Measurements from ENCODE around the gene PTK6.

PTK6 gene

DNA sequence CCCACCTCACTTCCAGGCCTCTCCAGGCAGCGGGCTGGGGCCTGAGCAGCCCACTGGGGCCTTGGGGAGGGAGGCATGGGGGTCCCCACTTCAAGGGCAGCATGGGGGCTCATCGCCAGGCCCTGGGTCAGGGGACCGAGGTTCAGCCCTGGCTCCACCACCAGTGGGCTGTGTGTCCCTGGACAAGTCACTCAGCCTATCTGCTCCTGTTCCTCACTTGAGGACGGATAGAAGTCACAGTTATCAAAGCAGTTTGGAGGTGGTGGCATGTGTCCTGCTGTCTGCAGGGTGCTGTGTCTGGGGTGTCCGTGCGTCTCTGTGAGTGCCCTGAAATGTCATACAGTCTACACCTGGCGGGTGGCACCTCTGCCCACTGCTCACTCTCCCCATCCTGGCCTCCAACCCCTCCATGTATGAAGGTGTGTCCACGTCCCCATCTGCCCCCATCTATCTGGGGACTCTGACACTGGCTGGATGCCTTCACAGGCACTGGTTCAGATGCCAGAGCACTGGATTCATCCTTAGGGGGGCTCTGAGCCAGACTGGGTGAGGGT, 41.9 kb downstream of the PTK6 start:
- ATAC-seq = no peak
- no peak overlapping the region for H3K4me3 Mint-ChIP-seq
- peaks cover 13% of the 10 kb centered on the region for H3K4me1 Mint-ChIP-seq
- H3K27ac Mint-ChIP-seq = no peak overlapping the region
- H3K27me3 Mint-ChIP-seq = peaks cover 55% of the 10 kb centered on the region
- H3K36me3 Mint-ChIP-seq = no peaks in the 10 kb centered on the region
- peaks cover 14% of the 10 kb centered on the region for H3K9me3 Mint-ChIP-seq

DNA sequence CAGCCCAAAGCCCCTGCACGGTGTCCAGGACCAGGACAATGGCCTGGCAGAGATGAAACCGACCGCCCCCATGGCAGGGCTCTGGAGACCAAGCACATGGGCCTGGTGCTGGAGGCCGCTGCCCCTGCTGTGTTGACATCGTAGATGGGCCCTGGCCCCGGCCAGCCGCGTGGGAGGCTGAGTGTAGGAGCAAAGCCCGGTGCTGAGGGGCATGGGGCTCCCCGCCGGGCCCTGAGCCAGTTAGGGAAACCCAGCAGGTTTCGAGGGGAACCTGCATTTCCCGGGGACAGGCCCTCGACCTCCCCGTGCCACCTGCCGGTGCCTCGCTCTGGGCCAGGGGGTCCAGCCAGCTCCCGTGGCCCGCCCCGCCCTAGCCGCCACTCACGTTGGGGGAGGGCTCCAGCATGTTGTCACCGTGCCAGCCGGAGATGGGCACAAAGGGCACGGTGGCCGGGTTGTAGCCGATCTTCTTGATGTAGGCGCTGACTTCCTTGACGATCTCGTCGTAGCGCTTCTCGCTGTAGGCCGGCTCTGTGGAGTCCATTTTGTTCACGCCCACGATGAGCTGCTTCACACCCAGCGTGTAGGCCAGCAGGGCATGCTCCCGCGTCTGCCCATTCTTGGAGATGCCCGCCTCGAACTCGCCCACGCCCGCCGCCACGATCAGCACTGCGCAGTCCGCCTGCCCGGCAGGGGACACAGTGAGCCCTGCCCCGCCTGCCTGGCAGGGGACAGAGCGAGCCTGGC, 42.6 kb downstream of the PTK6 start:
- H3K27ac Mint-ChIP-seq = no peak overlapping the region
- no peaks in the 10 kb centered on the region for H3K36me3 Mint-ChIP-seq
- H3K4me3 Mint-ChIP-seq = no peak overlapping the region
- peaks cover 13% of the 10 kb centered on the region for H3K4me1 Mint-ChIP-seq
- peaks cover 14% of the 10 kb centered on the region for H3K9me3 Mint-ChIP-seq
- H3K27me3 Mint-ChIP-seq = peaks cover 62% of the 10 kb centered on the region
- no peak for ATAC-seq

GRCh38 chr20:63494084-63494419, 43.1 kb downstream of the PTK6 start:
- Mint-ChIP-seq H3K4me3 (no peak overlapping the region), H3K36me3 (no peaks in the 10 kb centered on the region), H3K9me3 (peaks cover 14% of the 10 kb centered on the region), H3K27ac (no peak overlapping the region), H3K4me1 (peaks cover 13% of the 10 kb centered on the region), H3K27me3 (peaks cover 66% of the 10 kb centered on the region)
- no peak for ATAC-seq

- no peak for ATAC-seq
- H3K4me1 Mint-ChIP-seq = peaks cover 13% of the 10 kb centered on the region
- peaks cover 66% of the 10 kb centered on the region for H3K27me3 Mint-ChIP-seq
- H3K27ac Mint-ChIP-seq = no peak overlapping the region
- no peak overlapping the region for H3K4me3 Mint-ChIP-seq
- H3K36me3 Mint-ChIP-seq = no peaks in the 10 kb centered on the region
- H3K9me3 Mint-ChIP-seq = peaks cover 14% of the 10 kb centered on the region
Observed at GRCh38 chr20:63493563-63494020, 43.6 kb downstream of the PTK6 start.

GRCh38 chr20:63492982-63493381, 44.2 kb downstream of the PTK6 start:
- ATAC-seq = no peak
- no peak overlapping the region for H3K4me3 Mint-ChIP-seq
- no peaks in the 10 kb centered on the region for H3K36me3 Mint-ChIP-seq
- H3K27me3 Mint-ChIP-seq = peaks cover 62% of the 10 kb centered on the region
- peaks cover 14% of the 10 kb centered on the region for H3K9me3 Mint-ChIP-seq
- H3K4me1 Mint-ChIP-seq = peaks cover 13% of the 10 kb centered on the region
- no peak overlapping the region for H3K27ac Mint-ChIP-seq

DNA sequence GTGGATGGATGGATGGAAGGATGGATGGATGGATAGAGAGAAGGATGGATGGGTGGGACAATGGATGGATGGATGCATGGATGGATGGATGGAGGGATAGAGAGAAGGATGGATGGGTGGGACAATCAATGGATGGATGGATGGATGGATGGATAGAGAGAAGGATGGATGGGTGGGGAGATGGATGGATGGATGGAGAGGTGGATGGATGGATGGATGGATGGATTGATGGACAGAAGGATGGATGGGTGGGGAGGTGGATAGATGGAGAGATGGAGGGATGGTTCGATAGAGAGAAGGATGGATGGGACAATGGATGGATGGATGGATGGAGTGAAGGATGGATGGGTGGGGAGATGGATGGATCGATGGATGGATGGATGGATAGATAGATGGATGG, 44.7 kb downstream of the PTK6 start:
- Mint-ChIP-seq H3K4me3 (no peak overlapping the region), H3K27ac (no peak overlapping the region), H3K36me3 (no peaks in the 10 kb centered on the region), H3K27me3 (peaks cover 60% of the 10 kb centered on the region), H3K9me3 (peaks cover 14% of the 10 kb centered on the region), H3K4me1 (peaks cover 13% of the 10 kb centered on the region)
- ATAC-seq = no peak

GRCh38 chr20:63491635-63492230, 45.4 kb downstream of the PTK6 start:
- Mint-ChIP-seq H3K36me3 (no peaks in the 10 kb centered on the region), H3K4me3 (no peak overlapping the region), H3K9me3 (peaks cover 14% of the 10 kb centered on the region), H3K4me1 (peaks cover 7% of the 10 kb centered on the region), H3K27me3 (peaks cover 59% of the 10 kb centered on the region), H3K27ac (no peak overlapping the region)
- ATAC-seq = no peak

DNA sequence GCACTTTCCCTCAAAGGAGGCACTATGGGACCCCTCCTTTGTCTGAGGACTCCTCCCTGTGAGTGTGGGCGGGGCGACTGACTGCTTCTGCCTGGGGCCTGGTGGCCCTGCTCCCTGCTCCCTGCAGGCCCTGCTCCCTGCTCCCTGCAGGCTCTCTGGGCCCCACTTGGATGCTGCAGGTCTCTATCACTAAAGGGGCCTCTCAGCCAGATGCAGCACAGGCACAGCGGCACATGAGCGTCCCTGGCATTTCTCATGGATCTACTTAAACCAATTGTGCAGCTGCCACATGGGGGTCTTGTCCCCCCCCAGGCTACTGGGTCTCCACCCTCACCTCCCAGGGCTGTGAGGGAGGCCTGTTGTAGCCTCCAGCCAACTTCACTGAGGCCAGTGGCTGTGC, 46.1 kb downstream of the PTK6 start:
- peaks cover 17% of the 10 kb centered on the region for H3K9me3 Mint-ChIP-seq
- no peak for ATAC-seq
- no peak overlapping the region for H3K27ac Mint-ChIP-seq
- peaks cover 58% of the 10 kb centered on the region for H3K27me3 Mint-ChIP-seq
- H3K4me1 Mint-ChIP-seq = peaks cover under 1% of the 10 kb centered on the region
- no peak overlapping the region for H3K4me3 Mint-ChIP-seq
- no peaks in the 10 kb centered on the region for H3K36me3 Mint-ChIP-seq

- Mint-ChIP-seq H3K27ac (no peak overlapping the region), H3K36me3 (no peaks in the 10 kb centered on the region), H3K4me1 (no peaks in the 10 kb centered on the region), H3K9me3 (peaks cover 17% of the 10 kb centered on the region), H3K27me3 (peaks cover 60% of the 10 kb centered on the region), H3K4me3 (no peak overlapping the region)
- ATAC-seq = no peak
Observed at GRCh38 chr20:63490416-63490815, 46.8 kb downstream of the PTK6 start.

DNA sequence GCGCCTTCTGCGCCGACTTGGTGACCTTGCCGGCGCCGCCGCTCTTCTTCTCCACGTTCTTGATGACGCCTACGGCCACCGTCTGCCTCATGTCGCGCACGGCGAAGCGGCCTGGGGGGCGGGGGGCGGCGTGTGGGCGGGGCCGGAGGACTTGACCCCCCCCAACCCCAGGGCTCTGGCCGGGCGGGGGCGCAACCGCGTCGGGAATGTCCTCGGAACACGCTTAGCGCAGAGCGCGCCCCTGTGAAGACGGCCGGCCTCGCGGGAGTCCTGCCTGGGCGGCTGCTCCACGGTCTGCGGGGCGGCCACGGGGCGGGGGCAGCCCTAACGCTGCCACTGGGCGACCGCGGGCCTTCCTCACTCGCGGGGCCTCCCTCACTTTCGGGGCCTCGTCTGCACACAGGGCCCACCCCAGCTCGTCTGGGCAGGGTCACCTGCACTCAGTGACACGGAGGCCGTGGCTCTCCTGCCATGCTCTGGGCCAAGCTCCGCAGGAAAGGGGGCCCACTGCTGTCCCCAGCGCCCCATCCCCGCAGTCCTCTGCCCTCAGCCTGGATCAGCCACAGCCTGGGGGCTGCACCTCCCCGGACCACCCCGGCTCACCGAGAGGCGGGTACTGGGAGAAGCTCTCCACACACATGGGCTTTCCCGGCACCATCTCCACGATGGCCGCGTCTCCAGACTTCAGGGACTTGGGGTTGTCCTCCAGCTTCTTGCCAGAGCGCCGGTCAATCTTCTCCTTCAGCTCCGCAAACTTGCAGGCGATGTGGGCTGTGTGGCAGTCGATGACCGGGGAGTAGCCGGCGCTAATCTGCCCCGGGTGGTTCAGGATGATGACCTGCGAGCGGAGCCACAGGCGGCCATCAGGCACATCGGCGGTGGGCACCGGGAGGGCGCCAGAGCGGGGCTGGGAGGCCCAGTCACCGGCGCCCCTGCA, 48.6 kb downstream of the PTK6 start:
- H3K36me3 Mint-ChIP-seq = no peaks in the 10 kb centered on the region
- H3K4me3 Mint-ChIP-seq = no peak overlapping the region
- H3K27ac Mint-ChIP-seq = no peak overlapping the region
- H3K27me3 Mint-ChIP-seq = peaks cover 78% of the 10 kb centered on the region
- no peak for ATAC-seq
- peaks cover 17% of the 10 kb centered on the region for H3K9me3 Mint-ChIP-seq
- no peaks in the 10 kb centered on the region for H3K4me1 Mint-ChIP-seq

DNA sequence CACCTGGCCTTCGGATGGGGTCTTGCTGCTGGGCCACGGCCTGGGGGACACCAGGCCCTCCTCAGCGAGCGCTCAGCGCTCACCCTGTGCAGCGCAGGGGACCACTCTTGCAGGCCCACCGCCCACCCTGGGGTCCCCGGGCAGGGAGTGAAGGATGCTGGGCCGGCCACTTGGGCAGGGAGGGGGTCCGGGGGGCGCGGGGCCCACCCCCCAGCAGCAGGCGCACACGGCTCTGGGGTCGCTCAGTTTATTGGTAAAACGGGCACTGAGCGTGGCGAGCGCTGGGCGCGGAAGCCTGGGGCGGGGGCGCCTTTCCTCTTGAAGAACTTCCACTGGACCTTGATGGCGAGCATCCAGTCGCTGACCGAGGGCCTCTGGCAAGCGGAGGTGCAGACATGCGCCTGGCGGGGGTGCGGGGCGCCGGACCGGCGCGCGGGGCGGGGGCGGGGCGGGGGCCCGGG, 49.4 kb downstream of the PTK6 start:
- ATAC-seq = no peak
- H3K9me3 Mint-ChIP-seq = peaks cover 17% of the 10 kb centered on the region
- H3K36me3 Mint-ChIP-seq = no peaks in the 10 kb centered on the region
- no peak overlapping the region for H3K4me3 Mint-ChIP-seq
- peaks cover 84% of the 10 kb centered on the region for H3K27me3 Mint-ChIP-seq
- H3K4me1 Mint-ChIP-seq = no peaks in the 10 kb centered on the region
- no peak overlapping the region for H3K27ac Mint-ChIP-seq

DNA sequence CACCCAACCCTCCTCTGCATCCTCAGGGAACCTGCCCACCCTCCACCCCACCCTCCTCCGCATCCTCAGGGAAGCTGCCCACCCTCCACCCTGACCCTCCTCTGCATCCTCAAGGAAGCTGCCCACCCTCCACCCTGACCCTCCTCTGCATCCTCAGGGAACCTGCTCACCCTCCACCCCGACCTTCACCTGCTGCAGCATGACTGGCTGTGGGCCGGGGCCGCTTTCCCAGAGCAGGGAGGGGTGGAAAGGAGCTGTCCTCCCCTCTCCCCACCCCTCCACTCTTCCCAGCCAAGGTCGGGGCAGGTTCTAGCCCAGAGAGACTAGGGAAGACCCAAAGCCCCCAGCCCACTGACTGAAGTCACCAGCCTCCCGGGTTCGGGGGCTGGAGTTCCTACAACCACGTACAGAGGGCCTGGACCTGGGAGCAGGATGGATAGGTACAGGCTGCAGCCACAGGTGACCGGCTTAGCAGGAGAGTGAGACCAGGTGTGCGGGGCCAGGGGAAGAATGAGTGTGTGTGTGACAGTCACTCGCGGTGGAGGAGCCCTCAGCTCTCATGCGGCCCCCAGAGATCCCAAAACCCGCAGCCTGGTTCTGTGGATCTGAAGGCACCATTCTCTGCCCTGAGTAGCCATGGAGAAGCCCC, 49.9 kb downstream of the PTK6 start:
- H3K4me1 Mint-ChIP-seq = no peaks in the 10 kb centered on the region
- no peak overlapping the region for H3K4me3 Mint-ChIP-seq
- H3K36me3 Mint-ChIP-seq = no peaks in the 10 kb centered on the region
- ATAC-seq = no peak
- H3K27ac Mint-ChIP-seq = no peak overlapping the region
- peaks cover 84% of the 10 kb centered on the region for H3K27me3 Mint-ChIP-seq
- peaks cover 12% of the 10 kb centered on the region for H3K9me3 Mint-ChIP-seq

GRCh38 chr20:63486300-63486855, 50.8 kb downstream of the PTK6 start:
- no peak overlapping the region for H3K27ac Mint-ChIP-seq
- H3K36me3 Mint-ChIP-seq = no peaks in the 10 kb centered on the region
- peaks cover 3% of the 10 kb centered on the region for H3K9me3 Mint-ChIP-seq
- no peak overlapping the region for H3K4me3 Mint-ChIP-seq
- H3K27me3 Mint-ChIP-seq = peaks cover 84% of the 10 kb centered on the region
- H3K4me1 Mint-ChIP-seq = no peaks in the 10 kb centered on the region
- no peak for ATAC-seq

GRCh38 chr20:63484651-63485403, 52.3 kb downstream of the PTK6 start:
- Mint-ChIP-seq H3K36me3 (no peaks in the 10 kb centered on the region), H3K27me3 (peaks cover 82% of the 10 kb centered on the region), H3K4me3 (no peak overlapping the region)

More at GRCh38 chr20:63484651-63485403, 52.3 kb downstream of the PTK6 start:
- Mint-ChIP-seq H3K4me1 (no peaks in the 10 kb centered on the region), H3K27ac (no peak overlapping the region), H3K9me3 (peaks cover 3% of the 10 kb centered on the region)
- ATAC-seq = no peak
